HG03060 (cell line): ENCODE data around the gene TTC29.
"Not testable (repeated sequence)": the region's sequence is repeated elsewhere in the genome, so short reads cannot be mapped to it uniquely, and the experiment has no call there.

ENCODE experiments used
- ATAC-seq: cut with Tn5 transposase; IDR thresholded peaks from one replicate; pipeline ENCODE4 v1.9.1; 2021; ENCODE audit warnings: low read depth, moderate number of reproducible peaks; ENCODE audit not compliant: unreplicated experiment

The TTC29 gene

DNA sequence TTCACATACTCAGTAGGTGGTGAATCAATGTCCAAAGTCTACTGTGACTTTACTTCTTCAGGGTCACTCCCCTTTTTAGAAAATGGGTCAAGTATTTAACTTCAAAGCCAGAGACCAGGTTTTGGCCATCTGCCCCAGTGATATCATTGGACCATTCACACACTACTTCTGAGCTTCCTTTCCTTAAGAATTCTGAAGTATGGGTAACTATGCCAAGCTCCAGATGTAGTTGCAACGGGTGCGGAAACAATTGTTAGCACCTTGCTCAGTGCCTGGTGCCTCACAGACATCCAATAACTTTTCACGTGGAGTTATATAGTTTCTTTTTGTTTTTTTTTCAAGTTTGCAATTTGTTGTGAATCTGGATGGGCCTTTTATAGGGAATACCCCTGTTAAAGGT is 62.6 kb downstream of the TTC29 start:
- no peak for ATAC-seq

DNA sequence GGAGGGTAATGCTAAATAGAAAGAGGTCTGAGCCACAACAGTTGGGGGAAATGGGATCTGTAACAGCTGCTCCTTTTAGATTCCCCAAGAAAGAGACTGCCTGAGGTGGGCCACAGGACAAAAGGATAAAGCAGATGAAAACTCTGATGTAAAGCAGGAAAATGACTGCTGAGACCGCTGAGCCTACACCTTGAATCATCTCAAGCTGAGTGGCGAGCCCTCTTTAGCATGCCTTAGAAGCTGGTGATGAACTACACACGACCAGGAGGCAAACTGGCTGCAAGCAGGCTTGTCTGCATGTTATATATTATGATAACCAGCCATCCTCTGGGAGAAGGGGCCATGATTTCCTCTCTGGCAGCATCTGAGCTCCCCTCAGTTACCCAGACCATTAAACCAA is 88.4 kb downstream of the TTC29 start:
- ATAC-seq, result no peak

DNA sequence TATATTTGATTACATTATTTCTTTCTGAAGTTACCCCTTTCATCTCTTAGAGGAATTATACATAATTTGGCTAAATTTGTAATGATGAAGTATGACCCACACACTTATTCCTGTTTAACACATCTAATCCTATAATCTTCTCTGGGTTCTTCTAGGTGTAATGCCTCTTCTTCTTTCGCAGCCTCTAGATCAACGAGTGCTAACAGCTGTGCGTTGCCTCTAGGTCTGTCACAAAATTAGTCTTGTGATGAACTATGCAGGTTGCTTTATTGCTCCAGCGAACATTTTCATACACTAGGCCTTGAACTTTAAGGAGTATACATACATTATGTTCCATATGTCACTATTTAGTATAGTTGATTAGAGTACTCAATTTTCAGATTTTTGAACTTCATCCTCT is 89.9 kb downstream of the TTC29 start:
- no peak for ATAC-seq

DNA sequence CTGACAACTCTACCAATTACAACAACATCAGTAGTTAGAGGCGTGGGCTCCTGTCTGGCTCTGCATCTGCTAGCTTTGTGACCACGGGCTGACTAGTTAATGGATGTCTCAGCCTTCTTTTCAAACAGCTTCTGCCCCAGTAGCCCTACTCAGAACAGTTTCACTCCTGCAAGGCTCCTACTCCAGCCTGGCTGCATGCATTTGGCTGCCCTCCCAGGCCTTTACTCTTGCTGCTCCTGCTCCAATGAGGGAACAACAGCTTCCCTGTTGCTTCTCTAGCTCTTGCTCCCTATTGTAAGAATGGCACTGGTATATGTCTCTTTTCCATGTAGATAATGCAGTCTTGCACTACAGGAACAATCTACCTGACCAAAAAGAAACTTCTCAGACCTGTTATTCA is 93.3 kb downstream of the TTC29 start:
- ATAC-seq, result no peak

DNA sequence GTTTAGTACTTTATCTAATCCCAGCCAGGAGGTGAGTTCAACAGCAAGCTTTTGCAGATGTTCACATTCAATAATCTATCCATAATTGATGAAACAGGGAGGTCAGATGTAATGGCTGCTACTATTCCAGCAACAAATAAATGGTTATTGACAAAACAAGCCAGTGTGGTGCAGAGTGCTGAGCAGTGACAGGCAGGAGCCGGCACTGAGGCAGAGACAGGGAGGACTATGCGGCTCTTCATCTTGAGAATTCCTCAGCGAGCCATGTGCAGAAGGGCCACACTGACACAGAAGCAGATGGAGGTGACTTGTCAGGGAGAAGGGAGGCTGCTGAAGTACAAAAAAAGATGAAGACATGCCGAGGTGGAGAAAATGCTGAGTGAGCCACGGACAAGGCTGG is 98.3 kb downstream of the TTC29 start:
- no peak for ATAC-seq

DNA sequence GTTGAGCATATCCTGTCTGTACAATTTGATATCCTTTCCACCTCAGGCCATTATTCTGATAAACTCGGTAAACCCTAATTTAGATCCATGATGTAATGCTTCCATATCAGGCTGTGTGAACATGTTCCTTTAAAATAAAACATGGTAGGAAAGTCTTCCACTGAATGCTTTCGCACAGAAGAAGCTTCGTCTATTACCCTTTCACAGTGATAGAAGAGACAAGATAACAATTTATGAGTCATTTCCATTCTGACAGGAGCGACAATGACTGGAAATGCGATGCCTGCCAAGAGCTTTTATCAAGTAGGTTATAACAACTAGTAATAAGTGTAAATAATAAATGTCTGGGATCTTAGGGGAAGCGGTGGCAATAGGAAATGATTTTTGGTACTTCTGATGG is 98.8 kb downstream of the TTC29 start:
- ATAC-seq, result no peak

DNA sequence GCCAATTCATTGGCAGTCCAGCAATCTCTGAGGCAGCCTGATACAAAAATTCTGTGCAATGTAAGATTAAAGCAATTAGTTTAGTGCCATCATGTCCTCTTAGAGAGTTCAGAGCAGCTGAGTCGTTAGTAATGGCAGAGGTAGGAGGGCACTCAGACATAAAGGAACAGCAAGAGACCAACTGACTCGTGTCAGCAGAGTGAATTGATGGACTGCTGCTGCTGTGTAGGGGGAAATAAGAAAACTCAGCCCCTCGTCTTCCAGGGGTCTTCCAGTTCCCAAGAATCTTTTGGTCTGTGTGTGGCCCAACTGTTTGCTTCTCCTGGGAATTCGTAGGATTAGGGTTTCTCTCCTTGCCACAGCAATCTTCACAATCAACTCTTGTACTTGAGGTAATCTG is 100.9 kb downstream of the TTC29 start:
- no peak for ATAC-seq

DNA sequence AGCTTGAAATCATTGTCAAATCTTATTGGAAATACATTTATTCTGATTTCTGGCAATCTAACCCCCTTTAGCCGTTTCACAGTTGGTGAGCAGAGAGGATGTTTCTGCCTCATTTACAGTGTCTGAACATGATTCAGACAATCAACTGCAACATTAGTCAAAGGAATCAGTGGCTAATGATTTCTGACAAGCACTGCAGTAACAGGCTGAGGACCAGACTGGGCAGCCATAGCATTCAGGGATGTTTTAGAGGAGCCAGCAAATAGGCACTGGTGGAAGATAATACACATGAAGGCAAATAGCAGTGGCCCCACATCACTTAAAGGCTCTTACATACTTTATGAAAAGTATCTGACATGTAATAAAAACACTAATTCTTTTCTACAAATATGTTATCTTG is 102.8 kb downstream of the TTC29 start:
- ATAC-seq, result no peak

DNA sequence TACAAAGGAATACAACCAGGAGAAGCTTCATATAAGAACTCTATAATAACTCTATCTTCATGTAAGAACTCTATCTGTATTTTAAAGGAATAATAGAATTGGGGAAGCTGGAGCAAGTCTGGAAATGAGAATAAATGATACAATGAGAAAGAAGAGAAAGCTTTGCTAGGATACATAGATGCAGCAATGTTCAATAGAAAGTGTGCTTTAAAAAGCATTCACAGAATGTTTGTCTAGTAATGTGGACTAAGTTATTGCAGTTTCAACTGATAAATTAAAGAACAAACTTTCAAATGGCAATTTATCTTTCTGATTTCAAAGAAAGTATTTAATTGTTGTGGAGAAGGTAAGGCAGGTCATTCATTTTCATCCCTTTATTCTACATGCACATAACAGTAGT is 104.9 kb downstream of the TTC29 start:
- no peak for ATAC-seq

DNA sequence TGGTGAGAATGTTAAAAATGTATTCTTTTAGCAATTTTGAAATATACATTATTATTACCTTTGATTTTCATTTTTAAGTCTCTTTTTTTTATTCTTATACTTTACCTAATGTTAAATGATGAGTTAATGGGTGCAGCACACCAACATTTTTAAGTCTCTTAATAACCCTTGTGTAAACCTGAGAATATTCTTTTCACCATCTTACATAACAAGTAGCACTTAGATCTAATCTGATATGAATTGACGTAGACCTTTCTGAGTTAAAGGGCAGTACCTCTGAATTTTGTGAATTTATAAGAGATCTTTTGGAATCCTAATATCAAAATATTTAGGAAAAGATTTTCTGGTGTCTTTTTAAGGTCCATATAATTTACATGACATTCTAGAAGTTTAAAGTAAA is 110.6 kb downstream of the TTC29 start:
- no peak for ATAC-seq

DNA sequence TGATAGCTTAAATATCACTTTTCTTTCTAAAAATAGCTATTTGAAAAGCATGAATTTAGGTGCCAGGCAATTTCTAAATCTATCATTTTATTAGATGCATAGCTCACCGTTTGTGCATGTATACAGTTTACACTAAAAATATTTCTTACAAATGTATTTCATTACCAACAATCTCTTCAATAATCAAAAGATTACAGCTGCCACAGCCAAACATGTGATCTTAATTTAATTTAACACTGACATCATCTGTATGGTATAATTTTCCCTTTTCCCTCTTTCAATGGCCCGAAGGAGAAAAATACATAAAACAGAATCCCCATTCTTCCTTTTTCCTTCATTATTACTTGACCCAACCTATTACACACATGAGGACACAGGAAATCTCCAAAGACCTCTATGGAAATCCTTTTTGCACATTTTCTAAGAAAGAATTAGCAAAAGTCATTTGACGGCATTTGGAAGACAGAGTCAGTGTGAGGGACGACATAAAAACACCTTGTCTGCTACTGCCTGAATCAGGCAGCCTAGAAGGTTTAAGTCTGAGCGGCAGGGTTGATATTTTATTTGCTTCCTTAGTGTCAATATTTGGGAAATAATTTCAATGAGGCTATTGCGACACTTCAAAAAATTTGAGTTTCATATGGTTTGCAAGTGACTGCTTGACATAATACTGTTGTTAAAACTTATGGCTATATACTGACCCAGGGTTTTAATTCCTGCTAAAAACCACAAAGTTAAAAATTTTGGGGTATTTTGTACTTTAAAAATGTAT is 111.2 kb downstream of the TTC29 start:
- no peak for ATAC-seq

DNA sequence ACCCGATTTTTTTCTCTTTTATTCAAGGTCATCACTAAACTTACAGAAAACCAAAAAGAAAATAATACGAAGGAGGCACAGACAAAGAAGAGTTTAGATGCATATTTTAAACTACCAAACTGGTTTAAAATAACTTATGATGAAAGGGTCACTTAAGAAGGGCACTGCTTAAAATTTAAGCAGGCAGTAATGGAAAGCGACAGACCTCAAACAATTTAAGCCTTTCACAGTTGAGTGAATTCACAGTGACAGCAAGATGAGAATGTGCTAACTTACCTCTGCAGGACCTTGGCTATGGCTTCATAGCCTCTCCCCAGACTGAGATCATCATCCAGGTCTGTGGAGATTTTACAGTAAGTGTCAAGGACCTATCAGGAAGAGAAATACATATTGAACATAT is 112.1 kb downstream of the TTC29 start:
- ATAC-seq, result no peak

DNA sequence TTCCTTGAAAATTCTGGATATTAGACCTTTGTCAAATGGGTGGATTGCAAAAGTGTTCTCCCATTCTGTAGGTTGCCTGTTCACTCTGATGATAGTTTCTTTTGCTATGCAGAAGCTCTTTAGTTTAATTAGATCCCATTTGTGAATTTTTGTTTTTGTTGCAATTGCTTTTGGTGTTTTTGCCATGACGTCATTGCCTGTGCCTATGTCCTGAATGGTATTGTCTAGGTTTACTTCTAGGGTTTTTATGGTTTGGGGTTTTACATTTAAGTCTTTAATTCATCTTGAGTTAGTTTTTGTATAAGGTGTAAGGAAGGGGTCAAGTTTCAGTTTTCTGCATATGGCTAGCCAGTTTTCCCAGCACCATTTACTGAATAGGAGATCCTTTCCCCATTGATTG is 122.7 kb downstream of the TTC29 start:
- not testable (repeated sequence) for ATAC-seq

DNA sequence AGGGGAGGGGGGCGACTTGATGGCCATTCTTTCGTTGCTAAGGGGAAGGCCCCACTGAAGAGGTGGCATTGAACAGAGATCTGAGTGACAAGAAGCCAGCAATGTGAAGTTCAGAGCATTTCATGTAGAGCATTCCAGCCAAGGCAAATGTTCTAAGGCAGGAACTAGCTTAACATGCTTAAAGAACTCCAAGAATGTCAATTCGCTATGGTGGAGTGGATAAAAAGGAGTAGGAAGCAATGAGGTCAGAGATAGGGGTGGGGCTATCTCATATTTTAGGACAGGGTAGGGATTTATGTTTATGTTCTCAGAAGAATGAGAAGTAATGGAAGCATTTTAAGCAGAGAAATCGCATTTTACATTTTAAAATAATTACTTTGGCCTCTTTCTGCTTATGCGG is 130.9 kb downstream of the TTC29 start:
- ATAC-seq, result no peak

DNA sequence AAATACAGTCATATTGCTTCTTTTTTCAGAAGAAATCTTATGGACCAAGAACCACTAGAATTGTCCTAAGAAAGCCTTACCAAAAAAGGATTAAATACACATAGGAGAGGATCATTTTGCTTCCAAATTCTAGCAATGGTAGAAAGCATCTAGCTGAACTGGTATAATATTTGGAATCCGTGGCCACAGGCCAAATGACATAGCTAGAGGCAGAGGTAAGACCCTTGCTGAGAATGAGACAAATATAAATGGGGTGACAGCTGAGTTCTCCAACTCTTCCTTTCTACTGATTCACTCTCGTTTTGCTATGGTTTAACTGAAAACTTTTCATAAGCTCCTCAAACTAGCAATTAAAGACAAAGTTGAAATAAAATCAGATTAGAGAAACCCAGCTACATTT is 150.0 kb downstream of the TTC29 start:
- ATAC-seq, result no peak

DNA sequence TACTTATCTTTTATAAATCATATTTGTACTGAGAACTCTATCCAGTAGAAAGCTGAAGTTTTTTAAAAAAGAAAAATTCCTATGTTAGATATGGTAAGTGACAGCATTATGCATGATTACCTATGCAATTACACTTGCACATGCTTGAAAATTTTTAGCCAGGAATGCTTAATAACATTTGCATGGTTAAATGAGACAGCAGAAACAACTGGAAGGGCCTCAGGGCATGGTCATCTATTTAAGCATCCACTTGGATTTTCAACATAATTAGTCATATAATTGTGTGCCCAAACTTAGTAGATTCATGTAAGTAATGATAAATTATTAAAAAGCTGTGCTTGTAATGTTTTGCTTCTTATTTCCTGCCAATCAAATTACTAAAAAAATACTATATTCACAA is 151.9 kb downstream of the TTC29 start:
- no peak for ATAC-seq

DNA sequence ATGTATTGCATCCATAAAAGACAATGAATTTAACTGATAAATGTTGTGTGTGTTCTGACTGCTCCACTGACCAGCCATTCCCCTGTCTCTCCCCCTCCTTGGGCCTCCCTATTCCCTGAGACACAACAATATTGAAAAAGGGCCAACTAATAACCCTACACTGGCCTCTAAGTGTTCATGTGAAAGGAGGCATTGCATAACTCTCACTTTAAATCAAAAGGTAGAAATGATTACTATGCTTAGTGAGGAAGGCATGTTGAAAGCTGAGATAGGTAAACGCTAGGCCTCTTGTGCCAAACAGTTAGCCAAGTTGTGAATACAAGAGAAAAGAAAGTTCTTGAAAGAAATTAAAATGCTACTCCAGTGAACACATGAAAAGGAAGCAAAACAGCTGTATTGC is 154.2 kb downstream of the TTC29 start:
- no peak for ATAC-seq

DNA sequence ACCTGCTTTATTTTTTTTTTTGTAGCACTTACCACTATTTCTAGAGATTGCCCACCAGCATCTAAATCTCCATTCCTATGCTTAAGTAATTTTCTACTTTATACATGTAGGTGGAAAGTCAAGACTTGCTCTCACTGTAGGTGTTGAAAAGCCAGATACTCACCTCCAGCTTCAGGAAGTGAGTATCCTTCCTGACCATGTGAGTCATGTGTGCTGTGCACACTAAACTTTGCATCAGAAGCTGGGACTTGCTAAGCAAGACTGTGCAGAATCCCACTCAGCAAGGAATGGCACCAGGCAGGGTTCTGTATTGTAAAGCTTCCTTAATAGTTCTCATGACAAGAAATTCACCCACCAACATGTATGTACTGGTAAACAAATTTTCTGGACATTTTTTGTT is 155.1 kb downstream of the TTC29 start:
- no peak for ATAC-seq

DNA sequence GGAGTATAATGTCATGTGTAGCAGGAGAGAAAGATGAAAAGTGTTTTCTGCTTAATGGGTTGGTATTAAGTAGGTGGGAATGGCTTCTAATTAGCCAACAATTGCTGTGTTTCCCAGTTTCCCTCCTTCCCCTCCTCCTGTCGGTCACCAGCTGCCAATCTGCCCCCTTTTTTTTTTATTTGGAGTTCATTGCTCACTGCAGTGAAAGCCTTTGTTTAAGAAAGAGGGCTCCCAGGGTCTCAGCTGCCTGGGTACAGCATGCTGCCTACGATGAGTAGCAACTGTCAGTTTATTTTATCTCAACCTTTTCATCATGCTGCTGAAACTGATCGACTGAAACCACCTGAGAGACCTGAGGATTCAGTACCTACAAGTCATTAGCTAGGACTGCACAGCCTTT is 157.9 kb downstream of the TTC29 start:
- no peak for ATAC-seq

DNA sequence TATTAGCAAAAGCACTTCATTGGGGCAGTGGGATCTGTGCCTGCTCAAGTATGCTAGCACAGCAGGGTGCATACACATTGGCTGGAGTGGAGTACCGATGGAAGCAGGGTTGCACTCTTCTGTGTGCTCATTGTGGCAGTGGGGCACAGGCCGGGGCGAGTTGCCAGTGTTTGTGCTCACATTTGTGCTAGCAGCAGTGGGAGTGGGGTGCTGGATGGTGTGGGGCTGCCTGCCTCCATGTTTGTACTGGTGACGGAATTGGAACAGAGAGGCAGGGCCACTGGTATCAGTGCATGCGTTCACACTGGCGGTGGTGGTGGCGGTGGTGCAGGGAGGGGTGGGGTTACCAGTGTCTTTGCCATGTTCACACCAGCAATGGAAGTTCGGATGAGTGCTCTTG is 169.0 kb downstream of the TTC29 start:
- ATAC-seq, result no peak

DNA sequence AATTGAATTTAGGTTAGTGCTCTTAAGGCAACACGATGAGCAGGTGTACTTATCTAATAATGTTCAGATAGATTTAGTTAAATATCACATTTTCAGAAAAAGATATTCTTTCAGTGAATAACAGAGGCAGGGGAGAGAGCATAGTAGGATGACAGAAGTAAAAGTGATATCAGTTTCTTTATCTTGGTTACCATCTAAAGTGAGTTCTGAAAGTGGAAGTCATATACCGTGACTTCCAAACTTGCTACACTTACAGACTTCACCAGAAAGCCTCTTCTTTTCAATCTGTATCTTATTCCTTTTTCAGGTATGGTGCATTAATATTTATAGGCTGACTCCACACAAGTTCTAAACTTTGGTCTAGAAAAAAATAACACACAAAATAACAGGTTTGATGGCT is 182.1 kb downstream of the TTC29 start:
- no peak for ATAC-seq

DNA sequence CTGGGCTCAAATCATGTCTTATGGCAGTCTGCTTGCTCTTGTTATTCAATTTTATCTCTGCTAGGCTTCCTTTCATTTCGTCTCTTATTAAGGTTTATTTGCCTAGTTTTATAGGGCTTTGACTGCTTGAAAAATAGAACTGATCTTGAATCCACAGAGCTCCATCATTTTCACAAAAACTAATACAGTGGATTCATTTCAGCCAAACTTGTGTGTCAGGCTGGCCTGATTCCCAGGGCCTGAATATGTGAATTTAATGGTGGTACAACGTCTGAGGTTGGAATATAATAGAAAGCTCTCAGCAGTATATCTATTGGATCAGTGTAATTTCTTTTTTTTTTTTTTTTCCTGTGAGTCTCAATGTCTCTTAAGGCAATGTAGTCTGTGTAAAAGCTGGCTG is 183.6 kb downstream of the TTC29 start:
- no peak for ATAC-seq

DNA sequence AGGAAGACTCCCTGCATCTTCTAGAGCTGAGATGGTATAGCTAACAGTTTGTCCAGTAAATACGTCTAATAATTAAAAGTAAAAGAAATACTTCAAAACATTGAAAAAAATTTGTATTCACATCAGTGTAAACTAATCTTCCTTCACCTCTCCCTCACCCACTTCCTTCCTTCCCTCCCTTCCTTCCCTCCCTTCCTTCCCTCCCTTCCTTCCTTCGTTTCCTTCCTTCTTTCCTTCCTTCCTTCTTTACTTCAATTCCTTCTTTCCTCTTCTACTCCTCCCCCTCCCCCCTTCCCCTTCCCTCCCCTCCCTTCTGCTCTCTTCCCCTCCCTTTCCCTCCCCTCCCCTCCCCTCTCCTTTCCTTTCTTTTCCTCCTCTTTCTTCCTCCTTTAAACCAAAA is 203.2 kb downstream of the TTC29 start:
- ATAC-seq, result no peak
